GM23338 (cell line): ENCODE results near the gene OPRD1. TPM values are rescaled to one million over a fixed set of nuclear protein-coding genes. Genes with fewer than 3 reads are reported as not detected.

Source experiments
- ATAC-seq: fragments of 200-7000 bp; cut with Tn5 transposase; 3 replicates; pipeline ENCODE4 v1.9.1; 2020
- DNase-seq: peaks from one replicate; pipeline ENCODE4 v3.0.0-alpha.2; 2015; ENCODE audit warnings: low spot score
- H2AFZ ChIP-seq: fragments of 200-600 bp; sonication (generic); 2 replicates; pipeline ENCODE4 v1.8.0; 2016; ENCODE audit warnings: antibody characterized with exemption, mild to moderate bottlenecking, moderate library complexity
- H3F3A ChIP-seq: fragments of 200-600 bp; sonication (generic); replicated peaks from 2 replicates; pipeline ENCODE4 v1.8.0; 2017; ENCODE audit warnings: antibody characterized with exemption, mixed run types, low read depth
- H3K27ac ChIP-seq: fragments of 200-600 bp; sonication (generic); 2 replicates; pipeline ENCODE4 v1.6.1; 2016; ENCODE audit warnings: low read depth
- H3K27me3 ChIP-seq: fragments of 200-600 bp; sonication (generic); 2 replicates; pipeline ENCODE4 v1.8.0; 2016; ENCODE audit warnings: mild to moderate bottlenecking, mixed run types, moderate library complexity; ENCODE audit not compliant: insufficient read depth
- H3K36me3 ChIP-seq: fragments of 200-600 bp; sonication (generic); 2 replicates; pipeline ENCODE4 v1.8.0; 2016; ENCODE audit warnings: mild to moderate bottlenecking; ENCODE audit not compliant: insufficient read depth
- H3K4me1 ChIP-seq: fragments of 200-600 bp; sonication (generic); 2 replicates; pipeline ENCODE4 v1.8.0; 2016; ENCODE audit warnings: mild to moderate bottlenecking, moderate library complexity; ENCODE audit not compliant: insufficient read depth
- H3K4me2 ChIP-seq: fragments of 200-600 bp; sonication (generic); 2 replicates; pipeline ENCODE4 v1.7.1; 2017; ENCODE audit warnings: mixed run types
- H3K4me3 ChIP-seq: fragments of 200-600 bp; sonication (generic); 2 replicates; pipeline ENCODE4 v1.6.1; 2016; ENCODE audit warnings: mixed run types
- H3K79me2 ChIP-seq: fragments of 200-600 bp; sonication (generic); replicated peaks from 2 replicates; pipeline ENCODE4 v1.8.0; 2017; ENCODE audit warnings: mild to moderate bottlenecking; ENCODE audit not compliant: insufficient read depth
- H3K9me2 ChIP-seq: fragments of 200-600 bp; sonication (generic); 2 replicates; pipeline ENCODE4 v1.8.0; 2017; ENCODE audit not compliant: insufficient read depth
- H4K20me1 ChIP-seq: fragments of 200-600 bp; sonication (generic); replicated peaks from 2 replicates; pipeline ENCODE4 v1.8.0; 2017; ENCODE audit warnings: mild to moderate bottlenecking; ENCODE audit not compliant: insufficient read depth
- H3K27ac Mint-ChIP-seq: 2 replicates; pipeline ENCODE4 v1.8.0; 2020; ENCODE audit warnings: inconsistent platforms, mild to moderate bottlenecking, moderate library complexity, mixed read lengths
- H3K27me3 Mint-ChIP-seq: 3 replicates; pipeline ENCODE4 v1.8.0; 2022; ENCODE audit warnings: low read depth, mild to moderate bottlenecking, moderate library complexity, mixed read lengths, inconsistent platforms; ENCODE audit not compliant: insufficient read depth, poor library complexity
- H3K36me3 Mint-ChIP-seq: 3 replicates; pipeline ENCODE4 v1.8.0; 2021; ENCODE audit warnings: low read depth, mild to moderate bottlenecking, inconsistent platforms, moderate library complexity, mixed read lengths
- H3K4me1 Mint-ChIP-seq: 3 replicates; pipeline ENCODE4 v1.8.0; 2020; ENCODE audit warnings: mild to moderate bottlenecking, inconsistent platforms, mixed read lengths
- H3K4me3 Mint-ChIP-seq: 3 replicates; pipeline ENCODE4 v1.8.0; 2021; ENCODE audit warnings: moderate library complexity, mild to moderate bottlenecking, inconsistent platforms, mixed read lengths
- H3K9me3 Mint-ChIP-seq: 3 replicates; pipeline ENCODE4 v1.8.0; 2020; ENCODE audit warnings: moderate library complexity, mild to moderate bottlenecking, inconsistent platforms, mixed read lengths
- CREB1 ChIP-seq: fragments of 250-450 bp; sonication (Bioruptor Pico); IDR thresholded peaks from 2 replicates; pipeline ENCODE4 v1.5.0; 2020; ENCODE audit warnings: low read depth, mild to moderate bottlenecking, moderate library complexity
- EZH2 ChIP-seq: fragments of 200-600 bp; sonication (generic); IDR thresholded peaks from one replicate; pipeline ENCODE4 v1.8.0; 2017; ENCODE audit warnings: antibody characterized with exemption, mild to moderate bottlenecking, low read depth; ENCODE audit not compliant: unreplicated experiment
- EZH2phosphoT487 ChIP-seq: fragments of 200-600 bp; sonication (generic); IDR thresholded peaks from one replicate; pipeline ENCODE4 v1.8.1; 2018; ENCODE audit warnings: antibody characterized with exemption; ENCODE audit not compliant: unreplicated experiment
- JUNB ChIP-seq: IDR thresholded peaks from one replicate; pipeline ENCODE4 v1.6.1; 2016; ENCODE audit warnings: antibody characterized with exemption; ENCODE audit not compliant: unreplicated experiment
- NANOG ChIP-seq: IDR thresholded peaks from 2 replicates; pipeline ENCODE4 v1.6.1; 2016; ENCODE audit warnings: antibody characterized with exemption, borderline replicate concordance
- POLR2AphosphoS5 ChIP-seq: IDR thresholded peaks from 2 replicates; pipeline ENCODE4 v1.6.1; 2016; ENCODE audit warnings: antibody characterized with exemption, low read depth
- STAT1 ChIP-seq: IDR thresholded peaks from one replicate; pipeline ENCODE4 v1.6.1; 2016; ENCODE audit warnings: antibody characterized with exemption; ENCODE audit not compliant: unreplicated experiment
- ZNF331 ChIP-seq: fragments of 250-450 bp; sonication (Bioruptor Pico); IDR thresholded peaks from 2 replicates; pipeline ENCODE4 v1.5.0; 2020; ENCODE audit warnings: low read depth, mild to moderate bottlenecking, moderate library complexity
- polyA plus RNA-seq: library from polyadenylated mRNA; unstranded; fragments of >200 nt; fragmentation: Nextera tagmentation; extraction: Ambion mirVana; gene quantifications from 2 replicates; pipeline ENCODE4 v1.2.1, GENCODE V29; 2016
- total RNA-seq: library from RNA; depleted of rRNA; stranded (reverse); fragments of >200 nt; shearing (Covaris generic); gene quantifications from 2 replicates; pipeline ENCODE4 v1.2.3, GENCODE V29; 2014
- TF ChIP-seq, protein P1 (sequence below): IDR thresholded peaks from one replicate; pipeline ENCODE4 v1.6.1; 2018; ENCODE audit warnings: antibody characterized with exemption; ENCODE audit not compliant: unreplicated experiment

The OPRD1 gene
- total and polyA plus RNA-seq, 2 experiments from 2014 or later, result 0.55 to 2.3 TPM

DNA sequence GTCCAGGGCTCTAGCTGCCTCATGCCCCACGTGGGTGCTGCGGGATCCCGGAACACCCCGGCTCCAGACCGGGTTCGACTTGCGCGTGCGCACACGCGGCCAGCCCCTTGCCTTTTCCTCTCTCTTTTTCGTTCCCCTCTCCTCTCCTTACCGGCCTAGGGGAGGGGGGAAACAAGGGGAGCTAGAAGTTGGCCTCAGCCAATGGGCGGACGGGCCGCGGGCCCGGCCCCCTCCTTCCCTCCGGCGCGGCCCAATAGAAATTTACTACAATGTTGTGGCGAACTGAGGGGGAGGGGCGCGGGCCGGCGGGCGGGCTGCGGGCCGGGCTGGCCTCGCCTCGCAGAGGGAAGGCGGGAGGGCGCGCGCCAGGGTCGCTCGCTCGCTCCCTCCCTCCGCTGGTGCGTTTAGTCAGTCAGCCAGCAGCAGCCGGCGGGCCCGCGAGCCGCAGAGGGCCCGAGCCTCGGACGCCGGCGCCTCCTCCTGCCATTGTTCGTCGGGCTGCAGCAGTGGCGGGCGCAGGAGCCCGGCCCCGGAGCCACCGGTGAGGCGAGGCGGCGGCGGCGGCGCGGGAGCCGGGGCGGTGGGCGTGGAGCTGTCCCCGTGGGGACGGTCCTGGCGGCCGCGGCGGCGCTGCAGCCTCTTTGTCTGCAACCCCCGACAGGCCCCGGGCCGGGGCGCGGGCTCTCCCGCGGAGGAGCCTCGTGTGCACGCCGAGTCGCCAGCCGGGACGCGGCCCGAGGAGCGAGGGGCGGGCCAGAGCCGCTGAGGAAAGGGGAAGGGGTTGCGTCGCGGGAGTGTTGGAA lies 102.5 kb downstream of the OPRD1 start, which contains the start of gene EPB41:
Gene EPB41 (plus strand): TSS at position 342 of the 803 bp plus-strand sequence. CDS start 72,869 bp downstream, outside the sequence.
- peaks cover 21% of the 10 kb centered on the region for H3K4me1 ChIP-seq
- peak within 1 kb of the TSS; percentile 84 for H3K4me2 ChIP-seq
- Mint-ChIP-seq H3K27me3 (peaks cover 6% of the 10 kb centered on the region), H3K27ac (peak within 1 kb of the TSS; percentile 98), H3K9me3 (no peaks in the 10 kb centered on the region), H3K36me3 (no peaks in the 10 kb centered on the region; the same call in 2 of the 3 replicates), H3K4me3 (peak within 1 kb of the TSS; percentile 99), H3K4me1 (peaks cover 24% of the 10 kb centered on the region)
- DNase-seq, result peak; percentile 99
- peaks cover 40% of the 10 kb centered on the region for H3K79me2 ChIP-seq
- H3K9me2 ChIP-seq, result no peaks in the 10 kb centered on the region
- peaks cover 20% of the 10 kb centered on the region; the same call in 1 of the 2 replicates for H4K20me1 ChIP-seq
- peak; percentile 91 for ATAC-seq
- no peaks in the 10 kb centered on the region for H3F3A ChIP-seq
- H3K4me3 ChIP-seq, result peak within 1 kb of the TSS; percentile 78
- no peaks in the 10 kb centered on the region for H3K36me3 ChIP-seq
- peaks cover 3% of the 10 kb centered on the region; the same call in 1 of the 2 replicates for H3K27me3 ChIP-seq
- H2AFZ ChIP-seq, result peak within 1 kb of the TSS; percentile 96
- TF ChIP-seq CREB1 (CRISPR knock-in tag) (peak; percentile 24; the same call in 1 of the 2 replicates), STAT1 (no peak), JUNB (no peak), EZH2phosphoT487 (no peak), POLR2AphosphoS5 (peak; percentile 82), EZH2 (no peak), NANOG (no peak)
- TF ChIP-seq, protein P1, sequence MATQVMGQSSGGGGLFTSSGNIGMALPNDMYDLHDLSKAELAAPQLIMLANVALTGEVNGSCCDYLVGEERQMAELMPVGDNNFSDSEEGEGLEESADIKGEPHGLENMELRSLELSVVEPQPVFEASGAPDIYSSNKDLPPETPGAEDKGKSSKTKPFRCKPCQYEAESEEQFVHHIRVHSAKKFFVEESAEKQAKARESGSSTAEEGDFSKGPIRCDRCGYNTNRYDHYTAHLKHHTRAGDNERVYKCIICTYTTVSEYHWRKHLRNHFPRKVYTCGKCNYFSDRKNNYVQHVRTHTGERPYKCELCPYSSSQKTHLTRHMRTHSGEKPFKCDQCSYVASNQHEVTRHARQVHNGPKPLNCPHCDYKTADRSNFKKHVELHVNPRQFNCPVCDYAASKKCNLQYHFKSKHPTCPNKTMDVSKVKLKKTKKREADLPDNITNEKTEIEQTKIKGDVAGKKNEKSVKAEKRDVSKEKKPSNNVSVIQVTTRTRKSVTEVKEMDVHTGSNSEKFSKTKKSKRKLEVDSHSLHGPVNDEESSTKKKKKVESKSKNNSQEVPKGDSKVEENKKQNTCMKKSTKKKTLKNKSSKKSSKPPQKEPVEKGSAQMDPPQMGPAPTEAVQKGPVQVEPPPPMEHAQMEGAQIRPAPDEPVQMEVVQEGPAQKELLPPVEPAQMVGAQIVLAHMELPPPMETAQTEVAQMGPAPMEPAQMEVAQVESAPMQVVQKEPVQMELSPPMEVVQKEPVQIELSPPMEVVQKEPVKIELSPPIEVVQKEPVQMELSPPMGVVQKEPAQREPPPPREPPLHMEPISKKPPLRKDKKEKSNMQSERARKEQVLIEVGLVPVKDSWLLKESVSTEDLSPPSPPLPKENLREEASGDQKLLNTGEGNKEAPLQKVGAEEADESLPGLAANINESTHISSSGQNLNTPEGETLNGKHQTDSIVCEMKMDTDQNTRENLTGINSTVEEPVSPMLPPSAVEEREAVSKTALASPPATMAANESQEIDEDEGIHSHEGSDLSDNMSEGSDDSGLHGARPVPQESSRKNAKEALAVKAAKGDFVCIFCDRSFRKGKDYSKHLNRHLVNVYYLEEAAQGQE, result no peak
- no peak within 1 kb of the TSS; the same call in 1 of the 2 replicates for H3K27ac ChIP-seq

DNA sequence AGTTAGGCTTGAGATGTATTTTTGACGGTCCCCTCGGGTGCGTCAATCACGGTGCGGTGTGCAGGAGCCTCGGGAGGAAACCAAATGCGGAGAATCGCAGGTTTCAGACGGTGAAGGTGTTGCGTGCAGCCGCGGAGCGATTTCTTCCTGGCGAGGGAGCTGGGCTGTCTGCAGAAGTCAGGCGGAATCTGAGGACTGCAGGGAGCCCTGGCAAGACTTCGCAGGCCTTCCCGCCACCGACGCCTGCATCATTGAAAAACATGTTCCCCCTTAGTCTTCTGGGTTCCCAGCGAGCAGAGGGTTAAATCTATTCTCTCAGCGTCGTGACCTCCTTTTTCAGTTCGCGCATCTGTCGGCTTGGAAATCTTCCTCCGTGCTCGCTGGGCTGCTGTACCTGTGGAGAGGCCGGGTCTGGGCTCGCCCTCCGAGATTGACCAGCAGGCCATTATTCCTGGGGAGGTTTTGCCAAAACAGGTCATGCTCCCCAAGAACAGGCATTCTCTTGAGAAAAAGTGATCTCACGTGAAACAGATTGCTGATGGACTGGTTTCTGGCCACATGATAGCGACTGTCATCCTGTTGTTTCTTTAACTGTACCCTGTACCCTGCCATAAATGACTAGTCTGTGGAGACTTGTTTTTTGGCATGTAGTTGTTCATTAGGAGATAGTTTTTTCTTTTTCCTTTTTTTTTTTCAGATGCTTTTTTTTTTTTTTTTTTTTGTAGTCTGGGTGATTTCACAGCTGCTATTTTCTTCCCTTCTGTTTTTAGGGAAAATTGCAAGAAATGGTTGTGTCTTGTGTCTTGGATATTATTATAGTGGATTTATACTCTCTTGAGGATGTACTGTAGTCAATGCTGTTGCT lies 103.3 kb downstream of the OPRD1 start:
- Mint-ChIP-seq H3K4me1 (peaks cover 27% of the 10 kb centered on the region), H3K9me3 (no peaks in the 10 kb centered on the region), H3K27me3 (peaks cover 6% of the 10 kb centered on the region), H3K36me3 (no peaks in the 10 kb centered on the region; the same call in 2 of the 3 replicates), H3K4me3 (peak overlapping the region; percentile 99), H3K27ac (peak overlapping the region; percentile 98)
- Histone ChIP-seq H3K27ac (no peak overlapping the region; the same call in 1 of the 2 replicates), H4K20me1 (peaks cover 20% of the 10 kb centered on the region), H3F3A (no peaks in the 10 kb centered on the region), H3K27me3 (peaks cover 3% of the 10 kb centered on the region; the same call in 1 of the 2 replicates), H3K36me3 (no peaks in the 10 kb centered on the region), H3K79me2 (peaks cover 48% of the 10 kb centered on the region), H3K4me3 (peak overlapping the region; percentile 78), H2AFZ (peak overlapping the region; percentile 61; the same call in 1 of the 2 replicates), H3K9me2 (no peaks in the 10 kb centered on the region), H3K4me2 (peak overlapping the region; percentile 84), H3K4me1 (peaks cover 21% of the 10 kb centered on the region)
- DNase-seq (peak; percentile 72), ATAC-seq (peak; percentile 31)
- TF ChIP-seq ZNF331 (CRISPR knock-in tag) (no peak), CREB1 (CRISPR knock-in tag) (0 out of 2 replicates have a peak, but pooled peaks have one; percentile 15)
